ENCODE measurements around the gene POLR3K.

Gene POLR3K

DNA sequence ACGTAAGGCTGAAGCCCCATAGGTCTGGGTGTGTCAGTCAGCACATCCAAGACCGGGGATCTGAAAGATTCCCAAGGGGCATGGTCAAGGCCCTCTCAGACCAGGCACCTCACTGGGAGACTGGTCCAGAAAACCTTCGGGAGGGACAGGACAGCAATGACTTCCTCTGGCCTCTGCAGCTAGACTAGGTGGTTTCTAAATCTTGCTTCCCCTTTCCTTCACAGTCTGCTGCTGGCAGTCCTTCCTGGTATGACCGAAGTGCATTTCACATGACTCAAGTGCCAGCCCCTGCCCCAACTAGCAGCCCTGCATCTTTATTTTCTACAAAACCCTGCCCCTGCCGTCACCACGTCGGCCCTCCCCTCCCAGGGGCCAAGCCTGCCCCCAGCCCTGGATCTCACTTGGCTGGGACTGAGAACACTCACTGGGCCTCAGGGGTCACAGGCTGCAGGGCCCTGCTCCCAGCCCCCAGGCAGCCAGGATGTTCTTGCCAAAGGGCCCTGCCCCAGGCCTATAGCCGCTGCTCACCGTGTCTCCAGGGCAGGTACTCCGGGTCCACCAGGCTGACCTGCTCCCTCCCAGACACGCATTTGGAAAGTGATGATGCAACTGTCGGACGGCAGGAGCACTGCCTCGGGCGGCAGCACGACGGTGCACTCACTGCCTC lies 18.3 kb downstream of the POLR3K start:
- TF ChIP-seq GATA3 (IDR thresholded peaks at IDR 0.05; ENCODE audit: low read depth, low read length), result no peak
- TF ChIP-seq GATA2 (IDR thresholded peaks at IDR 0.05; ENCODE audit: low read depth, low read length), result no peak

DNA sequence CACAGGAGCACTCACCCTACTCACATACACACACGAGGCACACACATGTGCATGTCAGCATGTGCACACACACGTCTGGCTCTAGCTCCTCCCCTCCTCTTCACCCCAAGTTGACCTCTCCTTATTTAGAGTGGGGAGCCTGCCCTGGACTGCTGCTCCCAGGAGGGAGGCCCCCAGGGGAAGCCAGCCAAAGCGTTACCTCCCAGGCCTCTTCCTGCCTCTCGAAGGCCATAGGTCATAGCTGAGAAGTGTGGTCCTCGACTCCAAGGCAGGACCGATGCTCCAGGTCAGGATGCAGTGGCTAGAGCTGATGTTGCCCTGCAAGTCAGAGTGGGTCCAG lies 18.8 kb downstream of the POLR3K start:
- TF ChIP-seq GATA2 (IDR thresholded peaks at IDR 0.05; ENCODE audit: low read depth, low read length) (no peak), GATA3 (IDR thresholded peaks at IDR 0.05; ENCODE audit: low read depth, low read length) (no peak)

DNA sequence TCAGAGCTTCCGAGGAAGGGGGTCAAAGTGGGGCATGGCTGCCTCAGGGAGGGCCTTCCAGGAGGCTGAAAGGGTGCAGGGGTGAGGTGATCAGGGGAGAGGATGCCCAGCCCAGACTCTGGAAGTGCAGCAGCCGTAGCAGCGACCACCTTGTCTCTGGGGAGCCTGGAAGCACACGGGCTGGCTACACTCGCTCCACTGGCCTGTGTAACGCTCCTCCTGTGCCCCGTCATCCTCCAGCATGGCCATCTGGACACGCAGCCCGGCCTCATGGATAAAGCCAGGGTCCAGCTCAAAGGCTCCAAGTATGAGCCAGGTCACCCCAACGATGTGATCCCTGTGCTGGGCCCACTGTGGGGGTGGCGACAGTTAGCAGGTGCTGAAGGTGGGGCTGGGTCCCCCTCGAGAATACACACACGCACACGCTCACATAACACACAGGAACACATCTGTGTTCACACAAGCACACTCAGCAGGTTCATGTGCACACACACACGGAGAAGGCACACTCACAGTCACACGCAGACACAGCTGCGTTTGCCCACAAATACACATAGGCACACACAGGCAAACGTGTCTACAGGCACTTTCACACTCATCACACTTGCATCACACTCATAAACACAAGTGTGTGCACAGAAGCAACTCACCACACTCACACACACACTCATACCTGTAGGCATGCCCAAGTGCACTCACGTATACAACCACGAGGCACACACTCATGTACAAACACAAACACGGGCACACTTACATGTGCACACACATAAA lies 19.3 kb downstream of the POLR3K start:
- no peak for TF ChIP-seq GATA3 (IDR thresholded peaks at IDR 0.05; ENCODE audit: low read depth, low read length)
- no peak for TF ChIP-seq GATA2 (IDR thresholded peaks at IDR 0.05; ENCODE audit: low read depth, low read length)

DNA sequence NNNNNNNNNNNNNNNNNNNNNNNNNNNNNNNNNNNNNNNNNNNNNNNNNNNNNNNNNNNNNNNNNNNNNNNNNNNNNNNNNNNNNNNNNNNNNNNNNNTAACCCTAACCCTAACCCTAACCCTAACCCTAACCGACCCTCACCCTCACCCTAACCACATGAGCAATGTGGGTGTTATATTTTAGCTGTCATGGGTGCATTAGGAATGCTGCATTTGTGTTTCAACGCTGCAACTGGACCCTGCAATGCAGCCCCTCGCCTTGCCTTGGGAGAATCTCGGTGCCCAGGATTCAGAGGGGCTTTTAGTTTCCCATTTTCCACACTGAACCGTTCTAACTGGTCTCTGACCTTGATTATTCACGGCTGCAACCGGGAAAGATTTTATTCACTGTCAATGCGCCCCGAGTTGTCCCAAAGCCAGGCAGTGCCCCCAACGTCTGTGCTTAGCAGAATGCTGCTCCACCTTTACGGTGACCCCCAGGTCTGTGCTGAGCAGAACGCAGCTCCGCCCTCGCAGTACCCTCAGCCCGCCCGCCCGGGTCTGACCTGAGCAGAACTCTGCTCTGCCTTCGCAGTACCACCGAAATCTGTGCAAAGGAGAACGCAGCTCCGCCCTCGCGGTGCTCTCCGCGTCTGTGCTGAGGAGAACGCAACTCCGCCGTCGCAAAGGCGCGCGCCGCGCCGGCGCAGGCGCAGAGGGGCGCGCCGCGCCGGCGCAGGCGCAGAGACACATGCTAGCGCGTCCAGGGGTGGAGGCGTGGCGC lies 43.3 kb downstream of the POLR3K start:
- TF ChIP-seq GATA3 (IDR thresholded peaks at IDR 0.05; ENCODE audit: low read depth, low read length) (no peak), GATA2 (IDR thresholded peaks at IDR 0.05; ENCODE audit: low read depth, low read length) (no peak)
